Psoas muscle (tissue), 8 donors: ENCODE measurements around the gene ETS1. TPM values are rescaled to one million over a fixed set of nuclear protein-coding genes. Genes with fewer than 3 reads are reported as not detected.

Source experiments
- ATAC-seq, 4 donors: fragments of 200-7000 bp; cut with Tn5 transposase; one replicate each; pipeline ENCODE4 v1.9.1; 2020; ENCODE audit warnings: moderate library complexity in 3 of 4, mild to moderate bottlenecking in 2 of 4
- DNase-seq, 2 donors: peaks; one replicate each; pipeline ENCODE4 v3.0.0-alpha.2; 2020
- H3K27ac ChIP-seq: fragments of 200-600 bp; one replicate; pipeline ENCODE4 v1.8.0; 2022
- H3K27me3 ChIP-seq, 3 donors: fragments of 200-600 bp in 1 of 3; one replicate each; pipeline versions ENCODE4 v1.6.1 to v1.8.0; 2013 to 2022; ENCODE audit warnings: low read length in 2 of 3, mild to moderate bottlenecking in 2 of 3, moderate library complexity in 1 of 3; ENCODE audit not compliant: insufficient read depth in 3 of 3
- H3K36me3 ChIP-seq, 2 donors: fragments of 200-600 bp in 1 of 2; one replicate each; pipeline versions ENCODE4 v1.6.1 to v1.8.0; 2013 to 2022; ENCODE audit warnings: low read depth in 1 of 2, mild to moderate bottlenecking in 1 of 2, moderate library complexity in 1 of 2; ENCODE audit not compliant: insufficient read depth in 1 of 2
- H3K4me1 ChIP-seq: fragments of 200-600 bp; one replicate; pipeline ENCODE4 v1.8.0; 2022
- H3K4me3 ChIP-seq: fragments of 200-600 bp; one replicate; pipeline ENCODE4 v1.8.0; 2022; ENCODE audit warnings: mild to moderate bottlenecking
- H3K9me3 ChIP-seq: fragments of 200-600 bp; one replicate; pipeline ENCODE4 v1.8.0; 2022
- WGBS, 3 donors: extraction: QIAGEN DNeasy Blood & Tissue Kit; methylation state at CpG; one replicate each; pipeline versions ENCODE4 v1.1.6 to v1.1.7; 2013; 5-methylcytosine and 5-hydroxymethylcytosine counted together
- intact Hi-C, 2 donors: fragments of 100-400 bp; cut with DNase I; formaldehyde crosslinking; loops; one replicate each; pipeline versions ENCODE4 v1.11.0 to v1.14.2; 2022
- polyA plus RNA-seq, 3 donors: library from polyadenylated mRNA; stranded (reverse); fragments of 200-250 nt; gene quantifications; one replicate each; pipeline ENCODE4 v1.2.3, GENCODE V29; 2013
- total RNA-seq, 4 donors: library from RNA; stranded (reverse); fragmentation: NEBNext Ultra II Directional in 2 of 4; extraction: Animal tissue kit (Norgen Biotek cat#: 25700) in 2 of 4; gene quantifications; one replicate each; pipeline versions ENCODE4 v1.2.1 to v1.2.4, GENCODE V29; 2021 to 2023
- TF ChIP-seq, protein P1 (sequence below): fragments of 200-600 bp; IDR thresholded peaks from one replicate; pipeline ENCODE4 v1.8.0; 2022; ENCODE audit warnings: antibody characterized with exemption
- donor health status: healthy with polysubstance abuse.
- donor health status: DM: no; HTN: no; CAD: no; lungs with moderate emphysema.
- donor health status: Bipolar disorder and iron deficiency.
- donor health status: healthy.
- donor health status: DM: yes; HTN: yes; CAD: no.
- donor health status: DM: no; HTN: no; CAD: no.
- donor health status: DM: no; HTN: no; CAD: no.
- donor health status: DM: yes; HTN: yes; CAD: no.

Gene ETS1
- total and polyA plus RNA-seq, 7 donors: 8.5 to 32.4 (median 19.3) TPM

DNA sequence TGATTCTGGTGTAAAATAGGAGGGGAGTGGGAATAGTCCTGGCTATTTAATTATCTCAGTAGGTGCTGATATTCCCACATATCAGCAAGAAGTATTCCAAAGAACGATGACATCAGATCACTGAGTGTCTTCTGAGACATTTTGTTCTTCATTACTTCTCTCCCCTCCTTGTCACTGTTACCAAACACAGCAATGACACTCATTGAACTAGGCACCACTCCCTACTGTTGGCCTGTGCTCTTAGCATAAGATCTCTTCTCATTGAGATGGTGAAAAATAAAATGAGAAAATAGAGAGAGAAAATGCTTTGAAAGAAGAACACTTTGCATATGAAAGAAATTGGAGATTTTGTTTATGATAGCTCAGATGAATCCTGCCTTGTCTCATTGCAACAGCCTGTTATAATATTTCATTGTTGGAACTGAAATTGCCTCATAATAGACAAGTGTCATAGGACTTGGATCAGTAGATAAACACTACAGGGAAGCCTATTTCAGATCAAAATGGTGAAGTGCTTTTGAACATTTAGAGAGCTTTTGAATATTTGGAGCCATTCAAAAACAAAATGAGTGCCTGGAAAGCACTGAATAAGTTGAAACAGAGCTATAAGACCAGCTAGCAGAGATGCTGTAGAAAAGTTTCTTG lies 11.3 kb upstream of the ETS1 start:
- DNase-seq (no peak), ATAC-seq (no peak)
- intact Hi-C loops: no loop called here
- Histone ChIP-seq H3K27me3 (no peaks in the 10 kb centered on the region), H3K9me3 (no peaks in the 10 kb centered on the region), H3K27ac (no peak overlapping the region), H3K4me3 (no peak overlapping the region), H3K4me1 (no peaks in the 10 kb centered on the region), H3K36me3 (no peaks in the 10 kb centered on the region)
- TF ChIP-seq, protein P1, sequence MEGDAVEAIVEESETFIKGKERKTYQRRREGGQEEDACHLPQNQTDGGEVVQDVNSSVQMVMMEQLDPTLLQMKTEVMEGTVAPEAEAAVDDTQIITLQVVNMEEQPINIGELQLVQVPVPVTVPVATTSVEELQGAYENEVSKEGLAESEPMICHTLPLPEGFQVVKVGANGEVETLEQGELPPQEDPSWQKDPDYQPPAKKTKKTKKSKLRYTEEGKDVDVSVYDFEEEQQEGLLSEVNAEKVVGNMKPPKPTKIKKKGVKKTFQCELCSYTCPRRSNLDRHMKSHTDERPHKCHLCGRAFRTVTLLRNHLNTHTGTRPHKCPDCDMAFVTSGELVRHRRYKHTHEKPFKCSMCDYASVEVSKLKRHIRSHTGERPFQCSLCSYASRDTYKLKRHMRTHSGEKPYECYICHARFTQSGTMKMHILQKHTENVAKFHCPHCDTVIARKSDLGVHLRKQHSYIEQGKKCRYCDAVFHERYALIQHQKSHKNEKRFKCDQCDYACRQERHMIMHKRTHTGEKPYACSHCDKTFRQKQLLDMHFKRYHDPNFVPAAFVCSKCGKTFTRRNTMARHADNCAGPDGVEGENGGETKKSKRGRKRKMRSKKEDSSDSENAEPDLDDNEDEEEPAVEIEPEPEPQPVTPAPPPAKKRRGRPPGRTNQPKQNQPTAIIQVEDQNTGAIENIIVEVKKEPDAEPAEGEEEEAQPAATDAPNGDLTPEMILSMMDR: no peak
- WGBS, 3 donors: 92 to 100% (median 92%) methylated on average over 1 of the region's 1 CpG

DNA sequence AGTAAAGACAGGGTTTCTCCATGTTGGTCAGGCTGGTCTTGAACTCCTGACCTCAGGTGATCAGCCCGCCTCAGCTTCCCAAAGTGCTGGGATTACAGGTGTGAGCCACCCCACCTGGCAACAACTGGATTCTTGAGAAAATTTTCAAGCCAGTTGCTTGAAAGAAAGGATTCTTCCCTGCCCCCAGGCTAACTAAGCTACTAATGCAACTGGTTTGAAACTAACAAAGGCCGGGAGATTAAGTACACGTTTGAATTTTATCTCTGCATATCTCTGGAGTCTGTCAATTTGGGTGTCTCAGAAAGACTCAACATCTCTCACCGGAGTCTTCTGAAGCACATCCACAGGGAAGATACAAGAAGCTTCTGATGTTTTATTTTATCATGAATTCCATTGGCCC lies 10.7 kb upstream of the ETS1 start:
- TF ChIP-seq, protein P1: no peak
- WGBS, 3 donors: 88 to 91% (median 91%) methylated on average over 4 of the region's 4 CpGs
- intact Hi-C loops: no loop called here

DNA sequence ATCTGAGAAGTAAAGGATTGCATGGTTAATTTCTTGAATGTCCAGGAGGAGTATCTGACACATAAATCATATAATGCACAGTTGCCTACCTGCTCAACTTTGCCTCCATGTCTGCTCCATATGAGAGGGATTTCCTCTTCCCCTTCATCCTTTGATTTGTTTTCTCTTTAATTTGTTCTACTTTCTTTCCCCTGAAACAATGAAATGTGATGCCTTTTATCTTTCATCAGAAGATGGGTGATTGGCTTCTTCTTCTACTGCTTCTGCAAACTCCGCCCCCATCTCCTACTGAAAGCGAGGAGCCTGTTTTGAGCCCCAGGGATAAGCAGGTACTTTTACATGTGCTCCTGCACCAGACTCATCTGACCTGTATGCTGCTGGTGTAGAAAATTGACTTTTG lies 9.9 kb upstream of the ETS1 start:
- Histone ChIP-seq H3K27ac (no peak overlapping the region), H3K4me3 (no peak overlapping the region), H3K4me1 (no peaks in the 10 kb centered on the region), H3K27me3 (peaks cover 0 to 5% (median 2%) of the 10 kb centered on the region in 3 donors), H3K36me3 (no peaks in the 10 kb centered on the region), H3K9me3 (no peaks in the 10 kb centered on the region)
- DNase-seq (no peak), ATAC-seq (no peak)
- WGBS, 3 donors: 89 to 98% (median 97%) methylated on average over 2 of the region's 2 CpGs
- intact Hi-C loops: no loop called here
- TF ChIP-seq, protein P1: no peak

More for the DNA sequence above, 10.7 kb upstream of the ETS1 start:
- Histone ChIP-seq H3K27me3 (peaks cover 0 to 2% (median 2%) of the 10 kb centered on the region in 3 donors), H3K4me1 (no peaks in the 10 kb centered on the region), H3K4me3 (no peak overlapping the region), H3K9me3 (no peaks in the 10 kb centered on the region), H3K27ac (no peak overlapping the region), H3K36me3 (no peaks in the 10 kb centered on the region)
- DNase-seq (no peak), ATAC-seq (no peak)

DNA sequence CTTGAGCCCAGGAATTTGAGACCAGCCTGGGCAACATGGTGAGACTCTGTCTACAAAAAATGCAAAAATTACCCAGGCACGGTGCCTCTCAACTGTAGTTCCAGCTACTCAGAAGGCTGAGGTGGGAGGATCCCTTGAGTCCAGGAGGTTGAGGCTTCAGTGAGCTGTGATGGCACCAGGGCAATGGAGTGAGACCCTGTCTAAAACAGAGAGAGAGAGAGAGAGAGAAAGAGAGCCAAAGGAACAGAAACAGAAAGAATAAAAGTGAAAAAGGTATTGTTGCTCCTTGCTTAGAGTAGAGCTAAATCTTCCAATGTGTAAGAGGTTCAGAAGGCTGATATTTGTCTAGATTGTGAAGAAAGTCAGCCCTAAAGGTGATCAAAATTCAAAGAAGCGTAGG lies 8.9 kb upstream of the ETS1 start:
- Histone ChIP-seq H3K36me3 (no peaks in the 10 kb centered on the region), H3K4me3 (no peak overlapping the region), H3K27me3 (peaks cover 0 to 5% (median 2%) of the 10 kb centered on the region in 3 donors), H3K9me3 (no peaks in the 10 kb centered on the region), H3K4me1 (no peaks in the 10 kb centered on the region), H3K27ac (no peak overlapping the region)
- DNase-seq (no peak), ATAC-seq (no peak)
- TF ChIP-seq, protein P1: no peak
- intact Hi-C loops: no loop called here
- WGBS, 3 donors: 77 to 80% (median 78%) methylated on average over 2 of the region's 2 CpGs

DNA sequence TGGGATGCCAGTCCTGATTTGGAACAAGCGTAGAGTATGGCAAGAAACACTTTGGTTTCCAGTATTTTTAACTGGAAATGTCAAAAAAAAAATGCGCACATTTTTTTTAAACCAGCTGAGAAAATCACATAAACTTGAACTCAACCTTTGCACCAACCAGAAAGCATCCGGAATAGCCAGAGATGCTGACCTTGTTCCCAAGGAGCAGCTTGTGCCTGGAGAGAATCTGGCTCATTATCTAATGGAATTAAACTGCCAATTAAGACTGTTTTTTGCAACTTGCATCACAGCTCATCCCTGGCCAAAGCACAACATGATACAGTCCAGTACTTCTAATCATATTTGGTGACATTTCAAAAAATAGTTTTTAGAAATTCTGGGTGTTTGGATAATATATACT lies 8.4 kb upstream of the ETS1 start:
- 73 to 81% (median 73%) methylated on average over 3 of the region's 3 CpGs for WGBS, 3 donors
- DNase-seq: no peak
- no peak overlapping the region for H3K27ac ChIP-seq
- intact Hi-C loops: no loop called here
- TF ChIP-seq, protein P1: no peak
- no peaks in the 10 kb centered on the region for H3K4me1 ChIP-seq
- H3K4me3 ChIP-seq: no peak overlapping the region
- H3K27me3 ChIP-seq: peaks cover 0 to 5% (median 2%) of the 10 kb centered on the region in 3 donors
- ATAC-seq: no peak
- no peaks in the 10 kb centered on the region for H3K36me3 ChIP-seq
- no peaks in the 10 kb centered on the region for H3K9me3 ChIP-seq
